Measurements from ENCODE around the gene GPR18.

GPR18 gene

GRCh38 chr13:99258210-99258860 lies at the start of gene GPR18:
Gene GPR18, minus strand, starts transcription at chr13:99258379. Its CDS starts 2,507 bp downstream, at chr13:99255872.
- DNase-seq, result peak in 1 of 2 experiments; percentile 39

DNA sequence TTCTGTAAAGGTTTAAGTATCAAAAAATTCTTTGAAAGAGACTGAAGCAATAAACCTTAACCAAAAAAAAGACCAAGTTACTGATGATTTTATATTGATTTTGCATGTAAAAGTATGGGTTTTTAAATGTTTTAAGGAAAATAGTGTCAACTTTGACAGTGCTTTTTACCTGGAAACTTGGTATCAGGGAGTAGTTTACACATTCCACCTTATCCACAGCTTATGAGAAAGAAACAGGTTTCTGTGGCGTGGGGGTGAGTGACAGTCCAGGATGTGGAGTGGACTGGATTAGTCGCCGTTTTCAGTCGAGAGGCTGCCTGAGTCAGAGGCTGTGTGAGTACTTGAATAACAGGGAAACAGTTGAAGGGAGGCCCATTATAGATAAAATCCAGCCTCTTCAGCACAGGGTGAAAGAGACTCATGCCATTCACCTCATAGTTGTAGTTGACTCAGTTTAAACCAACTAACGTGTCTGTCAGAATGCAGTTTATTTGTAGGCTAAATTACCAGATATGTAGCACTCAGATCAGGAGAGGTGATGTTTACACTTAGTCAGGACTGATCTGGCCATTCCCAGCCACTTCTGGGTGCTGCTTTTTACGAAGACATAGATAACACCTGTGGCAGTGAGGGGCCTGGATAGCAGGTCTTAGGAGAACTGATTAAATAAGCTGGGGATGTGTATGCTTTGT lies 49.6 kb upstream of the GPR18 start:
- DNase-seq, result peak; percentile 80 to 88

- no peak for DNase-seq
These were observed 49.1 kb upstream of the GPR18 start, which contains the start of gene GPR183 for GRCh38 chr13:99307247-99307646. Gene GPR183, minus strand, starts transcription at chr13:99307399. Its CDS starts 11,254 bp downstream, at chr13:99296145.

- DNase-seq, result no peak
These were observed 47.4 kb upstream of the GPR18 start for GRCh38 chr13:99305566-99305965.

DNA sequence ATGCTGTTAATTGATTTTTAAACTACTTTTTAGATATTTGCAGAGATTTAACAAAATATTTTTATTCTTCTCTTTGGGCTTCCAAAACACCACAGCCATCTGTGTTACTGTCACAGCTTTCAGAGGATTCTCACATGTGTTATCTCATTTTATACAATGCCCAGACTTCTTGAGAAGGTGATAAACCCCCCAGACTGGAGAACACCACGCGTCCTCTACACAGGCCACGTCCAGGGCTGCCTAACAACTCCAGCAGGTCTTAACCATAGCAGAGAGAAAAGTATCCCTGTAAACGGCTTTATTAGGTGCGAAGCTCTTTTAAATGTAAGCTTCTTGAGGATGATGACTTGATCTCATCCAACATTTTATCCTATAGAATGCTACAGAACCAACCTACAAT lies 47.0 kb upstream of the GPR18 start:
- no peak for DNase-seq

DNA sequence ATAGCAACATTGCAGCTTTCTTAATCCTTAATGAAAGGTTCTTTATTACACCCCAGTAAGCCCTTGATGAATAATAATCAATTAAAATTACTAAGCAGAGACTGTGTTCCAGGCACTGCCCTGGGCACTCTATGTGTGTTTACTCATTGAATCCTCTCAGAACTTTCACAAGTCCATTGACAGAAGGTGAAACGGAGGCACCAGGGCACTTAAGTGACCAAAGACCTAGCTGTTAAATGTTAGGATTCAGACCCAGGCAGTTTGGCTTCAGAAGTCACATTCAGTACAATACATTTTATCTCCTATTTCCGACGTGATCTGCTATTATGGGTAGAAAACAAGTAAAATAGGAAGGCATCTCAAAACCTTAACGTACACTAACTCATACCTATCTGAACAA lies 46.4 kb upstream of the GPR18 start:
- no peak for DNase-seq

DNA sequence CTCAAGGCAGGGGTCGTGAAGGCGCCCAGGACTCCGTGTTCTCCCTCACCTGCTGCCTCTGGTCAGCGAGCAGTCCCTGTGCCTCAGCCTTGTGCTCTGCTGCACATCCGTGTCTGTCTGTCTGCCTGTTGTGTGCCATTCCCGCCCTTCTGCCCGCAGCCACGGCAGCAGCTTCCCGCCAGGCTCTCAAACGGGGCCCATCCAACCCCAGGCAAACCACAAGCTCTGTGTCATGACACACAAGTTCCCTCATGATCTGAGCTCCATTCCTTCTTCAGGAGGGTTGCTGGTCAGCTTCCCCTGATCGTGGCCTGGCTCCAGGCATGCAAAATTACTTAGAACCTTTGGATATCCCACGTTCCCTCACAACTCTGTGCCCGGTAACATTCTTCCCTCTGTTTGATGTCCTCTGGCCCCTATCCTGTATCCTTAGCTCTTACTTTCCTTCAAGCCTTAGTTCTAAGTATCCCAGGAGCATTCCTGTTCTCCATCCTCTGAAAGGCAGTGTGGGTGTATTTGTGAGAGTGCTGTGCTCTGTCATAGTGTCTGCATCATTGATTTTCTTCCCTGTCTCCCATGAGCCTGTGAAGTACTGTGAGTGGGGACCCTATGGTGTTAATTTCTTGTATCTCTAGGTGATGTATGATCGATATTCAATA lies 45.8 kb upstream of the GPR18 start:
- peak; percentile 70 to 81 for DNase-seq

DNA sequence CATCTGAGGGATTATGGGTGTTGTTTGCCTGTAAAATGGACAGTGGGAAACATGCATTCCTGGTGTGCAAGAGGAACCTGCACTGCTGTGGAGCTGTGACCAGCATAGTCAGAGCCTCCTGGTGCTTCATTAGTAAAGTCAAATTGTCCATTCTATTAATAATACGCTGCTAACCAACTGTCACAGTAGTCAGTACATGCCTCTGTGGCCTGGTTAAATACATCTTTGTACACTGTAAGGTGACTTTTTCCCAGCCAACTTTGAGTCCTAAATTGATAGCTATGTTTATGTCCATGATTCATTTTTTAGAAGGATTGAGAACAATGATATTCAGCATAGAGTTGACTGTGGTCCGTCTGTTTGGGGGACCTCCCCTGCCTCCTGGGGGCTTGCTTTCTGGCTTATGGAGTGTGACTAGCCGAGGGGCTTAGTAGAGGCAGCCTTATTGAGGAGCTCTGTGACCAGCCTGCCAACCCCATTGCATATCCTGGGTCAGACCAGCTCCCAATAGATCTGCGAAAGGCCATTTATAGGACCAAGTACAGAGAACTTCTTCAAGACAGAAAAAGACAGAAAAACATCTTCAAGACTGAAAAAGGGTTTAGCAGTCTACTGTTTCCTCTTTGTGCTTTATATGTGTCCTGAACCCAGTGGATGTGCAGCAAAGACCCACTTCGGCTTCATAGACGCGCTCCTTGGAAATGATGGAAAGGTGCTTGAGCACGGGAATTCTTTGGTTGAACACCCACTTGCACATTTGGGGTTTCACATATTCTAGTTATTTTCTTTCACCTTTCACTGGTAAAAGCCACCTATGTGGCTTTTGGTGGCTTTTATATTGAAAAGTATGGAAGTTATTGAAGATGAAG lies 44.7 kb upstream of the GPR18 start:
- DNase-seq, result no peak

- no peak for DNase-seq
These were observed 43.9 kb upstream of the GPR18 start for GRCh38 chr13:99301913-99302636.

GRCh38 chr13:99301056-99301838 lies 43.1 kb upstream of the GPR18 start:
- no peak for DNase-seq

GRCh38 chr13:99299920-99300341 lies 41.8 kb upstream of the GPR18 start:
- no peak for DNase-seq

DNA sequence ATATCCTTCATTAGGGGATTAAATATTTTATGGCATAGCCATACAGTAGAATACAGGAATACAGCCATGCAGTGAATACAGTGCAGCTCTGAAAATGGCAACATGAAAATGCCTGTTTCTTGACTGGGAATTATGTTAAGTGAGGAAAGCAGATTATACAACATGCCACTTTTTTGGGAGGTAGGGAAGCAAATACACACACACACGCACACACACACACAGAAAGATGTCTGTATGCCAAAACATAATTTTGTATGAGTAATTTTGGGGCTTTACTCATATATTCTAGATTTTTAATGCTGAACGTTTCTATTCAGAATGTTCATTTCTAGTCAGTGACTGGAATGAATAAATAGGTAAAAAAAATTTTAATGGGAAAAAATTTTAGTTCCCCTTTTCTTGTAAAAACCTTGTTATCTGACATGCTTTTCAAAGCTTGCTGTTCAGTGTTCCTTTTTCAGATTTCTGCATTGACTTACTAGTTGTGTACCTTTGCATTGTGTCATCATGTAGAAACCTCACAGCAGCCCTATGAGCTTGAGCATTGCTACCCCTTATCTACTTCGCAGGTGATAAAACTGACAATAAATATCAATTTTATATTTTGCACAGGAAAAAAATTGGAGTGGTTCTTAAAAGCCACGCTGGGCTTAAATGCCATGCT lies 41.2 kb upstream of the GPR18 start:
- no peak for DNase-seq

- DNase-seq, result no peak
These were observed 39.9 kb upstream of the GPR18 start for GRCh38 chr13:99298056-99298455.

- no peak for DNase-seq
These were observed 39.2 kb upstream of the GPR18 start for GRCh38 chr13:99297331-99297730.

DNA sequence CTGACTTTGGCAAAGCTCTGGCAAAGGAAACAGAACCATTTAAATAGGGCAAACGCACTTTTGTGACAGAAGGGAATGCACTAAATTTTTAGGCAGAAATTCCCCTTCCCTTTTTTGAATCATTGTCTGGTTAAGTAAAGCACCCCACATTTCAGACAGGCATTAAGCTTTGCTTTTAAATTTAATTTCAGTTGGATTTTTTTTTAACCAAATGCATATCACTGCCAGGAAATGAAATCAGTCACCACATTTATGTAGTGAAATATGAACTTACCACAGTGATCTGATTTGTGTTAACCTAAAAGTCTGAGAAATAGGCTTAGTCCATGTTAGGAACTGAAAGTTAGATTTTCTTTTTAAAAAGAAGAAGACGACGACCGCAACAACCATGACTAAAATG lies 38.2 kb upstream of the GPR18 start:
- no peak for DNase-seq

GRCh38 chr13:99295488-99296252 lies 37.5 kb upstream of the GPR18 start:
- no peak for DNase-seq

DNA sequence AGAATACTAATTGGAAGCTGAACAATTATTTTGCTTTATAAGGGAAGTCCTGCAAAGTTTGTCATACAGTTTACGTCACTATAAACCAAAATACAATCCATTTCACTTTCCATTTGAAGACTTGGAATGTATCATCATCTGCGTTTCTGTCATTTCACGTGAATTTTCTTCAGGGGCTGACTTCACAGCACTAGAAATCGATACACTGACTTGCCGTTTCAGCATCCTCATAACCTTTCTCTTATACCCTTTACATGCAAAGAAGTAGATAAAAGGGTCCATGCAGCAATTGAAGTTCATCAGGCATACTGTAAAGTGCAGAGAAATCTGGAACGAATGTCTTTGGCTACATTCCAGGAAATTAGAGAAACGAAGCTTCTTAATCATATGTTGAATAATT lies 36.8 kb upstream of the GPR18 start:
- no peak for DNase-seq

DNA sequence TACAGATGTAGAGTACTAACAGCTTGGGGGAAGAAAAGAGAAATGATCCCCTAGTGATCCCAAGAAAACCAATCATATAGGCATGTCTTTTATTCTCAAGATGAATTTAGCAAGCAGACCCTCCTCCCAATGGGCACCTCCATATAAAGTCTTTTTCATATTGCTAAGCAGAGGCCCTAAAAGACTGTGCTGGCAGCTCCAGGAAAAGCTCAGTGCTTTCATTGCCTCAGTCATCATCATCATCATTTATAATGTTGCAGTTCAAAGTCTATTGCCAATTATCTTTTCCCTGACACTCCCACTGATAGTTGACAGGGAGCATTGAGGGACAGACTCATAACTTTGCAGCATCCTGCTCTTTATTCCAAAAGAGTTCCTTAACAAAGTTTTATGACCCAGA lies 36.0 kb upstream of the GPR18 start:
- DNase-seq, result no peak

DNA sequence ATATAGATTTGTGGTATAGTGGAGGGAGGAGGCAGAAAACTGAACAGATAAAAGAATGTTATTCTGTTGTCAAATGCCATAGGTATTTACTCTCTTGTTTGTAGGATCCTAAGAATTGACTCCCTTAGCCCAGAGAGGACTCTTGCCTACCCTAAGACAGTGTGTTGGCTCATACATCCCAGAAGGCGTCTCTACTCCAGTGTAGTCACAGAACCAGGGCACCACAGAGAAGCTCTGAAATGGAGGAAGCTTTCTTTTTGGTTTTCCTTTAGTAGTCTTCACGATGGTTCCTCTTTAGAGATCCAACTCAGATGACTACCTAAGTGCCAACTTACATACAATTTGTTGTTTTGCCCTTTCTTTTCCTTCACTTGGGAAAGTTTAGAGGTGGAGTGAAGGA lies 35.0 kb upstream of the GPR18 start:
- no peak for DNase-seq

GRCh38 chr13:99290894-99291293 lies 32.7 kb upstream of the GPR18 start:
- DNase-seq, result peak in 1 of 2 experiments; percentile 53
